Measurements from ENCODE around the gene JPH3. TPM values are rescaled to one million over a fixed set of nuclear protein-coding genes. Genes with fewer than 3 reads are reported as not detected.

The JPH3 gene
- total RNA-seq, 1 donor from 2014 or later, result not detected

- Histone ChIP-seq H3K4me3 (ENCODE audit: low read depth, low read length) (no peak overlapping the region), H3K27me3 (ENCODE audit: control insufficient read depth, insufficient read depth, low read length) (no peaks in the 10 kb centered on the region), H3K36me3 (ENCODE audit: control insufficient read depth, insufficient read depth, low read length) (no peaks in the 10 kb centered on the region)
- TF ChIP-seq CTCF (IDR thresholded peaks at IDR 0.05; ENCODE audit: insufficient read depth, low read length, severe bottlenecking), result no peak
- FAIRE-seq, result no peak
- no peak for DNase-seq (ENCODE audit: low read depth)
Measured at GRCh38 chr16:87664792-87665191, 62.5 kb downstream of the JPH3 start.

- Histone ChIP-seq H3K4me3 (ENCODE audit: low read depth, low read length) (no peak overlapping the region), H3K36me3 (ENCODE audit: control insufficient read depth, insufficient read depth, low read length) (no peaks in the 10 kb centered on the region), H3K27me3 (ENCODE audit: control insufficient read depth, insufficient read depth, low read length) (no peaks in the 10 kb centered on the region)
- no peak for FAIRE-seq
- no peak for TF ChIP-seq CTCF (IDR thresholded peaks at IDR 0.05; ENCODE audit: insufficient read depth, low read length, severe bottlenecking)
- DNase-seq (ENCODE audit: low read depth), result no peak
Measured at GRCh38 chr16:87665193-87665592, 62.9 kb downstream of the JPH3 start.

- FAIRE-seq, result no peak
- Histone ChIP-seq H3K4me3 (ENCODE audit: low read depth, low read length) (no peak overlapping the region), H3K36me3 (ENCODE audit: control insufficient read depth, insufficient read depth, low read length) (no peaks in the 10 kb centered on the region), H3K27me3 (ENCODE audit: control insufficient read depth, insufficient read depth, low read length) (no peaks in the 10 kb centered on the region)
- TF ChIP-seq CTCF (IDR thresholded peaks at IDR 0.05; ENCODE audit: insufficient read depth, low read length, severe bottlenecking), result no peak
- no peak for DNase-seq (ENCODE audit: low read depth)
Measured at GRCh38 chr16:87666919-87667318, 64.6 kb downstream of the JPH3 start.

GRCh38 chr16:87667443-87667842 is 65.1 kb downstream of the JPH3 start:
- no peak for TF ChIP-seq CTCF (IDR thresholded peaks at IDR 0.05; ENCODE audit: insufficient read depth, low read length, severe bottlenecking)
- no peak for FAIRE-seq
- Histone ChIP-seq H3K4me3 (ENCODE audit: low read depth, low read length) (no peak overlapping the region), H3K27me3 (ENCODE audit: control insufficient read depth, insufficient read depth, low read length) (no peaks in the 10 kb centered on the region), H3K36me3 (ENCODE audit: control insufficient read depth, insufficient read depth, low read length) (no peaks in the 10 kb centered on the region)
- DNase-seq (ENCODE audit: low read depth), result no peak

- DNase-seq (ENCODE audit: low read depth), result no peak
- H3K27me3 ChIP-seq (ENCODE audit: control insufficient read depth, insufficient read depth, low read length), result no peaks in the 10 kb centered on the region
- no peak for TF ChIP-seq CTCF (IDR thresholded peaks at IDR 0.05; ENCODE audit: insufficient read depth, low read length, severe bottlenecking)
- FAIRE-seq, result no peak
- no peak overlapping the region for H3K4me3 ChIP-seq (ENCODE audit: low read depth, low read length)
- no peaks in the 10 kb centered on the region for H3K36me3 ChIP-seq (ENCODE audit: control insufficient read depth, insufficient read depth, low read length)
Measured at GRCh38 chr16:87667946-87668345, 65.6 kb downstream of the JPH3 start.

GRCh38 chr16:87669672-87670071 is 67.4 kb downstream of the JPH3 start:
- TF ChIP-seq CTCF (IDR thresholded peaks at IDR 0.05; ENCODE audit: insufficient read depth, low read length, severe bottlenecking), result no peak

More at GRCh38 chr16:87669672-87670071, 67.4 kb downstream of the JPH3 start:
- H3K36me3 ChIP-seq (ENCODE audit: control insufficient read depth, insufficient read depth, low read length), result no peaks in the 10 kb centered on the region
- H3K4me3 ChIP-seq (ENCODE audit: low read depth, low read length), result no peak overlapping the region
- no peaks in the 10 kb centered on the region for H3K27me3 ChIP-seq (ENCODE audit: control insufficient read depth, insufficient read depth, low read length)
- FAIRE-seq, result no peak
- DNase-seq (ENCODE audit: low read depth), result no peak

All from bronchial epithelial cell (primary cell).